AG04449 (cell line): ENCODE data around the gene ZNF324B.

ENCODE experiments used
- CTCF ChIA-PET: fragments of 350-600 bp; formaldehyde crosslinking; extraction: SDS; loops from one replicate; lab custom pipeline; 2021; ENCODE audit warnings: antibody characterized with exemption; lab: Yijun Ruan, JAX
- POLR2A ChIA-PET: fragments of 400-600, 350-600 bp; formaldehyde crosslinking; extraction: SDS; loops from one replicate; lab custom pipeline; 2020; ENCODE audit warnings: antibody characterized with exemption, inconsistent platforms; lab: Yijun Ruan, JAX
- DNase-seq: peaks from one replicate; pipeline ENCODE4 v3.0.0-alpha.2; 2010; ENCODE audit warnings: low read depth, low spot score
- H3K4me3 ChIP-seq: 2 replicates; pipeline ENCODE4 v1.5.1; 2011; ENCODE audit warnings: low read depth, mild to moderate bottlenecking, control low read depth, low read length
- CTCF ChIP-seq: IDR thresholded peaks from one replicate; pipeline ENCODE4 v1.5.1; 2011; ENCODE audit warnings: mild to moderate bottlenecking, moderate library complexity, low read length, control low read depth, inconsistent platforms; ENCODE audit not compliant: insufficient read depth; ENCODE audit errors: missing control alignments

ZNF324B gene

GRCh38 chr19:58477871-58478270 is 26.4 kb downstream of the ZNF324B start:
- H3K4me3 ChIP-seq, result no peak overlapping the region
- no peak for DNase-seq
- TF ChIP-seq CTCF, result no peak
- POLR2A ChIA-PET, result interaction anchor here (0.7 to 1.4 kb wide), 3 partner anchors 12 to 18 kb away, joined by 3 to 4 read pairs (median 3); no protein-coding TSS in a partner anchor
- CTCF ChIA-PET, result interaction anchor here (1.0 kb wide), 2 partner anchors 35 to 36 kb away, joined by 3 read pairs; no protein-coding TSS in a partner anchor

- TF ChIP-seq CTCF, result no peak
- DNase-seq, result no peak
- ChIA-PET CTCF (no interaction called here), POLR2A (interaction anchor here (0.6 to 1.4 kb wide), 2 partner anchors 12 to 59 kb away, joined by 3 to 4 read pairs; no protein-coding TSS in a partner anchor)
- H3K4me3 ChIP-seq, result no peak overlapping the region
Measured at GRCh38 chr19:58479303-58479702, 27.9 kb downstream of the ZNF324B start.

GRCh38 chr19:58479736-58480480 is 28.5 kb downstream of the ZNF324B start:
- TF ChIP-seq CTCF, result no peak
- POLR2A ChIA-PET, result no interaction called here
- no peak overlapping the region for H3K4me3 ChIP-seq
- DNase-seq, result no peak
- CTCF ChIA-PET, result interaction anchor here (1.1 to 1.7 kb wide), 2 partner anchors 16 to 39 kb away, joined by 3 to 6 read pairs; no protein-coding TSS in a partner anchor

- POLR2A ChIA-PET, result no interaction called here
- no peak overlapping the region for H3K4me3 ChIP-seq
- no peak for TF ChIP-seq CTCF
- DNase-seq, result no peak
- CTCF ChIA-PET, result interaction anchor here (1.1 to 1.7 kb wide), 2 partner anchors 15 to 38 kb away, joined by 3 to 6 read pairs; no protein-coding TSS in a partner anchor
Measured at GRCh38 chr19:58480481-58480830, 29.0 kb downstream of the ZNF324B start.

- no peak overlapping the region for H3K4me3 ChIP-seq
- TF ChIP-seq CTCF, result no peak
- ChIA-PET POLR2A (no interaction called here), CTCF (interaction anchor here (1.1 to 1.7 kb wide), 2 partner anchors 15 to 38 kb away, joined by 3 to 6 read pairs; no protein-coding TSS in a partner anchor)
- DNase-seq, result no peak
Measured at GRCh38 chr19:58480831-58481230, 29.4 kb downstream of the ZNF324B start.

- no peak overlapping the region for H3K4me3 ChIP-seq
- POLR2A ChIA-PET, result no interaction called here
- TF ChIP-seq CTCF, result no peak
- no peak for DNase-seq
- CTCF ChIA-PET, result no interaction called here
Measured at GRCh38 chr19:58482372-58482771, 30.9 kb downstream of the ZNF324B start.
